ENCODE data around the gene STARD5. TPM values are rescaled to one million over a fixed set of nuclear protein-coding genes. Genes with fewer than 3 reads are reported as not detected.
A peak's percentile ranks its signal among the peaks of the same experiment; 100 is the strongest.

Gene STARD5
- total RNA-seq, 1 donor from 2014 or later: 4.0 TPM

DNA sequence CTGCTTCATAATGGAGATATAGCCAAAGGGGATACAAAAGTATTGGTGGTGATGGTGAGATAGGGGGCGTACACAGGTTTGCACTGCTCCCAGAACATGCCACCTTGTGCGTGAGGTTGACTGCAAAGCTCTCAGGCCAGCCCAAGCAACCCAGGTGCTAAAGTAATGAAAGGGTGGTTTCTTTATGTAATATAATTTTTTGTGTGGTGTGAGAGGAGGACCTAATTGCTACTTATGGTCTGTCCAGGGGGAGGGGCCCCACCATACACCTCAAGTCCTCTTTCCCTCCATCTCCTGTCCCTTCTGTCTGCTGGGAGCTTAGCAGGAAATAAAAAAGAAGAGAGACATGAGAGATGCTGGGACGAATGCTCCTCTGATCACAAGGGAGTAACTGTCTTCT is 53.8 kb downstream of the STARD5 start:
- Mint-ChIP-seq H3K36me3 (ENCODE audit: insufficient read depth) (no peaks in the 10 kb centered on the region), H3K27me3 (peaks cover 22% of the 10 kb centered on the region), H3K27ac (no peak overlapping the region), H3K4me3 (ENCODE audit: low read depth) (no peak overlapping the region), H3K4me1 (ENCODE audit: low read depth) (peaks cover 6% of the 10 kb centered on the region), H3K9me3 (ENCODE audit: low read depth) (no peaks in the 10 kb centered on the region)
- DNase-seq (ENCODE audit: low spot score, unreplicated experiment): no peak
- TF ChIP-seq, protein P1, sequence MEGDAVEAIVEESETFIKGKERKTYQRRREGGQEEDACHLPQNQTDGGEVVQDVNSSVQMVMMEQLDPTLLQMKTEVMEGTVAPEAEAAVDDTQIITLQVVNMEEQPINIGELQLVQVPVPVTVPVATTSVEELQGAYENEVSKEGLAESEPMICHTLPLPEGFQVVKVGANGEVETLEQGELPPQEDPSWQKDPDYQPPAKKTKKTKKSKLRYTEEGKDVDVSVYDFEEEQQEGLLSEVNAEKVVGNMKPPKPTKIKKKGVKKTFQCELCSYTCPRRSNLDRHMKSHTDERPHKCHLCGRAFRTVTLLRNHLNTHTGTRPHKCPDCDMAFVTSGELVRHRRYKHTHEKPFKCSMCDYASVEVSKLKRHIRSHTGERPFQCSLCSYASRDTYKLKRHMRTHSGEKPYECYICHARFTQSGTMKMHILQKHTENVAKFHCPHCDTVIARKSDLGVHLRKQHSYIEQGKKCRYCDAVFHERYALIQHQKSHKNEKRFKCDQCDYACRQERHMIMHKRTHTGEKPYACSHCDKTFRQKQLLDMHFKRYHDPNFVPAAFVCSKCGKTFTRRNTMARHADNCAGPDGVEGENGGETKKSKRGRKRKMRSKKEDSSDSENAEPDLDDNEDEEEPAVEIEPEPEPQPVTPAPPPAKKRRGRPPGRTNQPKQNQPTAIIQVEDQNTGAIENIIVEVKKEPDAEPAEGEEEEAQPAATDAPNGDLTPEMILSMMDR (IDR thresholded peaks at IDR 0.05; ENCODE audit: unreplicated experiment): no peak

DNA sequence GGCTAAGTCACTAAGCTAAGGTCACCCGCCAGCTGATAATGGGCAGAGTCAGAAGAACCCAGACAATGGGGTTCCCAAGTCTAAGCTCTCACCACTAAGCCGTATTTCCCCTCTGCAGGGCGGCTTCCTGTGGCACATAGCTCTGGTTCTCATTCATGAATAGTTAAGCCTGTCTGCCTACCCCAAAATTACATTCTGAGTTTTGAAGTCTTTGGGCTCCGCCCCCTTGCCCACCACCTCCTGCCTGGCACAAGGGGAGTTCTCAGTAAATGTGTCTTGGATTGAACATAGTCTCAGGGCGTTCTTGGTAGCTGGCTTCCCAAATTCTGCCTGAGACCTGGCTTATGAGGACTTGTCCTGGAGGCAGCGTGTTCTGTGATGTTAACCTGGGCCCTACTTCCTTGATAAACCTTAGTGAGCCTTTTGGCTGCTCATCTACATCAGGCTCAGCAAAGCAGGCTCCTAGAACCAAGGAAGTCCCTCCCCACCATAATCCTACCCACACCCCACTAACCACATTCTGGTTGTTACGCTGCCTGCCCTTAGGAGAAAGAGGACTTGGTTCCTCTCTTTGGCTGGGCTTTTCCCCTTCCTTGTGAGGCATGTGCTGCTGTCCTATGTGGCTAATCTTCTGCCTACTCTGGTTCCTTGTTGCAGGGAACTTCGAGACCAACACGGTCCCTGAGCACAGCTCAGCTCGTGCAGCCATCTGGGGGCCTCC is 54.9 kb downstream of the STARD5 start:
- Mint-ChIP-seq H3K27me3 (peaks cover 31% of the 10 kb centered on the region), H3K4me3 (ENCODE audit: low read depth) (no peak overlapping the region), H3K36me3 (ENCODE audit: insufficient read depth) (no peaks in the 10 kb centered on the region), H3K4me1 (ENCODE audit: low read depth) (peaks cover 3% of the 10 kb centered on the region), H3K27ac (no peak overlapping the region), H3K9me3 (ENCODE audit: low read depth) (no peaks in the 10 kb centered on the region)
- TF ChIP-seq, protein P1 (IDR thresholded peaks at IDR 0.05; ENCODE audit: unreplicated experiment): no peak
- DNase-seq (ENCODE audit: low spot score, unreplicated experiment): no peak

DNA sequence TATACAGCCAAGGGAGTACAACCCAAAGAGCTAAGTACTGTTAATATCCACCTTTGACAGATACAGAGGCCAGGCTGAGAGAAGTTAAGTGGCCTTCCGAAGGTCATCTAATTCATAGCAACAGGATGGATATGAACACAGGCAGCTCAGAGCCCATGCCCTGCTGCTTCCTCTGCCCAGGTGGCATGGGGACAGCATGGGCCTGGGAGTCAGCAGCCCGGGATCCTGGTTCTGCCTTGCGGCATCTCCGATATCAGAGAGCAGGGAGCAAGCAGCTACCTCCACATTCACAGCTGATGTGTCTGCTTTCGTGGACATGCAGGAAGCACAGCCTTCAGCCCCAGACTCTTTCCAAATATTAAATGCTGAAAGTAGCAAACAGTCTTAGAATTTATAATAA is 55.6 kb downstream of the STARD5 start:
- DNase-seq (ENCODE audit: low spot score, unreplicated experiment): no peak
- H3K4me3 Mint-ChIP-seq (ENCODE audit: low read depth): no peak overlapping the region
- TF ChIP-seq, protein P1 (IDR thresholded peaks at IDR 0.05; ENCODE audit: unreplicated experiment): no peak
- H3K36me3 Mint-ChIP-seq (ENCODE audit: insufficient read depth): no peaks in the 10 kb centered on the region
- H3K4me1 Mint-ChIP-seq (ENCODE audit: low read depth): peaks cover 3% of the 10 kb centered on the region
- peaks cover 36% of the 10 kb centered on the region for H3K27me3 Mint-ChIP-seq
- no peak overlapping the region for H3K27ac Mint-ChIP-seq
- no peaks in the 10 kb centered on the region for H3K9me3 Mint-ChIP-seq (ENCODE audit: low read depth)

DNA sequence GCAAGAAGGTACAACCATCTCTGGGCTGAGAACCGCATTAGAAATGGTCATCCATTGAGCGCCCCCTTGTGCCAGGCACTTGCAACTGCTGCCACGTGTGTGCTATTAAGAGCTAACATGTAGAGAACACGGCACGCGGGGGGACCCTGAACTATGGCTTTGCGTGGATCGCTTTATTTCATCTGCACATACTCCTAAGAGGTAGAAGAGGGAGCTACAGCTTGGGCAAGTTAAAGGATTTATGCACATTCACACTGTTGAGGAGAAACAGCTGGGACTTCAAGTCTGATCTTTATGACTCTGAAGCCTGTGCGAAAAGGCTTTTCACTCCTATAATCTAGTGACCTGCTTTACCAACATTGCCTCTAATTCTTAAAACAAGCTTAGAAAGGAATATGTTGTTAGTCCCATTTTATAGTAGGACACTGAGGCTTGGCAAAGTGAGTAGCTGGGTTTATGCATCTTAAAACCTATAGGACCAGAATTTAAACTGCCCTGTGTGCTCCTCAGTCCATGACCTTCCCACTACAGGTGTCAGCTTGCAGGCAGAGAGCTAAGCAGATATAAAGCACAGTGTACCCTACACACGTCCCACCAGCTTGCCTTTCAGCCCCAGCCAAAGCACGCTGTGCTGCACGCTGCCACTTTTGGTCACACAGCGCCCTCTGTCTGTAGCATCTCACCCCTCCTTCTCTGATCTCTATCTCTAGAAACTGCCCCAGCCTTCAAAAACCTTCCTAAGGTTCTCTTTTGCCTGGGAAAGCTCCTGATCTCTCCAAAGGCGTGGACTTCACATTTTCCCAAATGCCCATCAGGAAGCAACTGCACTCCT is 57.8 kb downstream of the STARD5 start:
- Mint-ChIP-seq H3K36me3 (ENCODE audit: insufficient read depth) (no peaks in the 10 kb centered on the region), H3K27ac (no peak overlapping the region), H3K4me1 (ENCODE audit: low read depth) (peaks cover 3% of the 10 kb centered on the region), H3K27me3 (peaks cover 34% of the 10 kb centered on the region), H3K4me3 (ENCODE audit: low read depth) (peak overlapping the region; percentile 49), H3K9me3 (ENCODE audit: low read depth) (no peaks in the 10 kb centered on the region)
- peak; percentile 72 for DNase-seq (ENCODE audit: low spot score, unreplicated experiment)
- TF ChIP-seq, protein P1 (IDR thresholded peaks at IDR 0.05; ENCODE audit: unreplicated experiment): peak; percentile 79

DNA sequence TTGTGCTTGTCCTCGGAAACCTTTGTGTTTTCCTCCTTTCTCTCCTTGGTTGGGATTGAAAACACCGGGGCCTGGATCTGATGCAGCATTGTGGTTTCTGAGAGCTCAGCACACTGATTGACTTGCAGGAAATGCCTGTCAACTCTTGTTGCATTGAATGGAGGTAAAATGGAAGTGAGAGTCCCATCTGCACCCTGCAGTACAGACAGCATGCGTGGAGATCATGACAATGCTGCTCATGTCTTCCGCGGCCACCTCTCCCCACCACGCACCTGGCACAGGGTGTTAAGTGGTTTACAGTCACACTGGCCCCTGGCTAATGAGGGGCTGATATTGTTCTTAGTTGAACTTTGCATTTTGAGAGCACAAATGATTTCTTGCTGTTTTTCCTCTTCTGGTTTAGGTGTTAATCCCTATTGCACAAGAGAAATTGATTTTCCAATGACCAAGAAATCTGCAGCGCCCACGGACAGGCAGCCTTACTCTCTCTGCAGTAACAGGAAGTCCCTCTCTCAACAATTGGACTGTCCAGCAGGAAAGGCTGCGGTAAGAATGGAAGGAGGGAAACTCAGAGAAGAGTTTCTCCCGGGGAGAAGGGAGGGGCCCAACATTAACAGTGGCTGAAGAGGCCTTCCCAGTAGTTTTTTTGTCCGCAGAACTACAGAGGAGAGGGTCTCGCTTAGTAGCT is 58.5 kb downstream of the STARD5 start:
- DNase-seq (ENCODE audit: low spot score, unreplicated experiment): no peak
- no peaks in the 10 kb centered on the region for H3K9me3 Mint-ChIP-seq (ENCODE audit: low read depth)
- TF ChIP-seq, protein P1 (IDR thresholded peaks at IDR 0.05; ENCODE audit: unreplicated experiment): no peak
- no peaks in the 10 kb centered on the region for H3K36me3 Mint-ChIP-seq (ENCODE audit: insufficient read depth)
- peaks cover 3% of the 10 kb centered on the region for H3K4me1 Mint-ChIP-seq (ENCODE audit: low read depth)
- H3K4me3 Mint-ChIP-seq (ENCODE audit: low read depth): peak overlapping the region; percentile 11
- H3K27me3 Mint-ChIP-seq: peaks cover 34% of the 10 kb centered on the region
- no peak overlapping the region for H3K27ac Mint-ChIP-seq

Measured in progenitor cell of endocrine pancreas (in vitro differentiated cells).